Colonic mucosa (tissue), 4 donors: ENCODE data around the gene NTM. TPM values are rescaled to one million over a fixed set of nuclear protein-coding genes. Genes with fewer than 3 reads are reported as not detected.

ENCODE experiments used
- DNase-seq: peaks from one replicate; pipeline ENCODE4 v3.0.0-alpha.2; 2020
- H3K27ac ChIP-seq: fragments of 200-600 bp; one replicate; pipeline ENCODE4 v1.8.0; 2021
- H3K27me3 ChIP-seq: fragments of 200-600 bp; one replicate; pipeline ENCODE4 v1.8.0; 2021
- H3K36me3 ChIP-seq: fragments of 200-600 bp; one replicate; pipeline ENCODE4 v1.8.0; 2021
- H3K4me1 ChIP-seq: fragments of 200-600 bp; one replicate; pipeline ENCODE4 v1.8.0; 2021; ENCODE audit warnings: mild to moderate bottlenecking
- H3K4me3 ChIP-seq: fragments of 200-600 bp; one replicate; pipeline ENCODE4 v1.8.0; 2021
- H3K9ac ChIP-seq, 2 donors: one replicate each; pipeline ENCODE4 v1.7.0; 2013; ENCODE audit warnings: control low read depth in 2 of 2, low read depth in 2 of 2, low read length in 2 of 2
- H3K9me3 ChIP-seq: fragments of 200-600 bp; one replicate; pipeline ENCODE4 v1.8.0; 2021
- CTCF ChIP-seq: fragments of 200-600 bp; IDR thresholded peaks from one replicate; pipeline ENCODE4 v1.8.0; 2022; ENCODE audit warnings: antibody characterized with exemption, mild to moderate bottlenecking
- intact Hi-C: fragments of 100-400 bp; cut with DNase I; formaldehyde crosslinking; loops from one replicate; pipeline ENCODE4 v1.14.1; 2022
- total RNA-seq, 2 donors: library from RNA; stranded (reverse); fragmentation: NEBNext Ultra II Directional in 1 of 2; extraction: Animal tissue kit (Norgen Biotek cat#: 25700) in 1 of 2; gene quantifications; one replicate each; pipeline ENCODE4 v1.2.1, GENCODE V29; 2021
- donor health status: healthy.
- donor health status: DM: no; HTN: no; CAD: no.
- donor health status: DM: no; HTN: no; CAD: no.

Gene NTM
- total RNA-seq, 2 donors from 2014 or later: 1.6 to 2.8 TPM

DNA sequence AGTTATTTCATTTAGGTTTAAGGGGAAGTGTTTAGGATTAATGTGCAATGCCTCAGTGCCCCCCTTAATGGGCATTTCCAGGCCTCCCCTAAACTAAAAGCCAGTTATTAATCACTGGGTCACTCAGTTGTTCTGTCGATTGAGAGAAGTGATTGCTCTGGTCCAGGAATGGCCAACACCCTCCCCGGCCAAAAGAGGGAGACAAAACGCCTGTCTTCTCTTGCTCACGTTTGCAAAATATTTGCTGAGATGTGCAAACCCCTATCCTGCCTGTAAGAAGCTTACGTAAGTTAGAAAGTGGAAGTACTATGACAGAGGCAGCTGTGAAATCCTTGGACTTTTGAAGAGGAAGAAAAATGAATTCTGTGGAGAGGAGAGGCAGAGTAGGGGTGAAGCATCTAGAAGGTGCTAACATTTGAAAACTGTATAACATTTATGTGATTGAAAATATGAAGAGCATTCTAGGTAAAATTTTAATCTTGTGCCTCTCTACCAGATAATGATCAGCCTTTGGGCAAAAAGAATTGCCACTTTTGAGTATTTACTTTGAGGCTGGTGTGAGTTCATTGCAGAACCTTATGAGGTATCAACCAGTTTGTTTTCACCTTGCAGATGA, 37.7 kb downstream of the NTM start:
- intact Hi-C loops: no loop called here
- H3K36me3 ChIP-seq: no peaks in the 10 kb centered on the region
- H3K4me1 ChIP-seq: no peaks in the 10 kb centered on the region
- no peaks in the 10 kb centered on the region for H3K27me3 ChIP-seq
- no peak overlapping the region for H3K9ac ChIP-seq
- DNase-seq: no peak
- no peaks in the 10 kb centered on the region for H3K9me3 ChIP-seq
- H3K27ac ChIP-seq: no peak overlapping the region
- no peak overlapping the region for H3K4me3 ChIP-seq
- peak; percentile 25 for TF ChIP-seq CTCF

DNA sequence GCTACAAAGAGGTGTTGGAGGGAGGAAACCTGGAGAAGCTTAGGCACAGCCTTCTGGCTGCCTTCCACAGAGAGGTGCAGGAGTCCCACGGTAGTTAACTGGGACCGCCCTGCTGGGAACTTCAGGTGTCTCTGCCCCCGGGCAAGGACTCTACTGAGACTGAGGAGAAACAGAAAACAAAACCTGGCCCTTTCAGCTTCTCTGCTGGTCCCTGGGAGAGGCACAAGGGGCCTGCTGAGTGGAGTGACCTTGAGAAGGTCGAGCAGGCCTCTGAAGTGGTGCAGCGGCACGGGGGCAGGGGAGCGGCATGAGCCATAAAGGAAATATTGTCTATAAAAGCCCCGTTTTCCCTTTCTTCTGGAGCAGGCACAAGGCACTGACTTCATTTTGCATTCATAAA, 38.9 kb downstream of the NTM start:
- Histone ChIP-seq H3K9me3 (no peaks in the 10 kb centered on the region), H3K4me1 (no peaks in the 10 kb centered on the region), H3K36me3 (no peaks in the 10 kb centered on the region), H3K27ac (no peak overlapping the region), H3K4me3 (no peak overlapping the region), H3K9ac (no peak overlapping the region), H3K27me3 (no peaks in the 10 kb centered on the region)
- intact Hi-C loops: no loop called here
- no peak for DNase-seq
- no peak for TF ChIP-seq CTCF

DNA sequence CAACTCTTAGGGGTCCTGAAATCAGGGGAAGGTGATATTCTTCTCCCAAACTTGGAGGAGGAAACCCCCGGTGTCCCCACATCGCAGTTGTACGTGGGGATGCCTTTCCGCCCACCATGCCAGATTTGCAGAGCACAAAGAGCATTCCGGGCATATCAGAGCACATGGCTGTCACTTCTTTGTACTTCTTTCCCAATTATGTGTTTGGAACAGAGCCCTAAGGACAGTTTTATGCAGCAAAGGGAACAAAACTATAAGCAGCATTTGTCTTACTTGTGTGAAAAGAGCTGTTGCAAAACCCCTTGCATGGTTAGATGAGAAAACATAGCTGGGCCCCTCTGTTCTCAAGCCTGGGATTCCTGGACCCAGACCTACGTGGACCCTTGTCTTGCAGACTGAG, 41.2 kb downstream of the NTM start:
- no peaks in the 10 kb centered on the region for H3K9me3 ChIP-seq
- intact Hi-C loops: no loop called here
- H3K9ac ChIP-seq: no peak overlapping the region
- no peaks in the 10 kb centered on the region for H3K27me3 ChIP-seq
- no peaks in the 10 kb centered on the region for H3K36me3 ChIP-seq
- no peak overlapping the region for H3K27ac ChIP-seq
- no peak for TF ChIP-seq CTCF
- no peaks in the 10 kb centered on the region for H3K4me1 ChIP-seq
- DNase-seq: no peak
- no peak overlapping the region for H3K4me3 ChIP-seq

GRCh38 chr11:131412061-131412460, 41.6 kb downstream of the NTM start:
- TF ChIP-seq CTCF: no peak
- Histone ChIP-seq H3K27ac (no peak overlapping the region), H3K27me3 (no peaks in the 10 kb centered on the region), H3K9me3 (no peaks in the 10 kb centered on the region), H3K9ac (no peak overlapping the region), H3K4me1 (no peaks in the 10 kb centered on the region), H3K4me3 (no peak overlapping the region), H3K36me3 (no peaks in the 10 kb centered on the region)
- intact Hi-C loops: no loop called here
- DNase-seq: no peak

DNA sequence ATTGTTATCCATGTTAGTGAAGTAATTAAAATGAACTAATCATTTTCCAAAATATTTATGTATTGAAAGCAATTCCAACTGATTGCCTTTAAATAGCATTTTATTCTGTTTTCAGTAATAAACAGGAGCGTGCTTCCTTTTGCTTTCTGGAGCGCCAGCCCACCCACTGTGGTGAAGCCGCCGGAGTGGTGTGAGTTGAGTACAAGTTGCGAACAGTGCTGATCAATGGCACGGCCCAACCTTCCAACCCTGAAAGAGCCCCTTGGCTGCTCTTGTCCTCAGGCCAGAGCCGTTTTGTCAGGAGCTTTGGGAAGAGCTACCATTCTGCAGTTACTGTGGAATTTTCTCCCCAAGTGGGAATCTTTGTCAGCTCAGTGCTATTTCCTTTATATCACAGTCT, 42.8 kb downstream of the NTM start:
- intact Hi-C loops: no loop called here
- DNase-seq: no peak
- Histone ChIP-seq H3K9me3 (no peaks in the 10 kb centered on the region), H3K9ac (no peak overlapping the region), H3K4me3 (no peak overlapping the region), H3K4me1 (no peaks in the 10 kb centered on the region), H3K36me3 (no peaks in the 10 kb centered on the region), H3K27me3 (no peaks in the 10 kb centered on the region), H3K27ac (no peak overlapping the region)
- no peak for TF ChIP-seq CTCF
